GM18873 (cell line): ENCODE measurements around the gene ZAP70.
A peak's percentile ranks its signal among the peaks of the same experiment; 100 is the strongest.
"Not testable (repeated sequence)": the region's sequence is repeated elsewhere in the genome, so short reads cannot be mapped to it uniquely, and the experiment has no call there.

ENCODE experiments used
- ATAC-seq: cut with Tn5 transposase; IDR thresholded peaks from one replicate; pipeline ENCODE4 v1.9.1; 2021; ENCODE audit warnings: mild to moderate bottlenecking, moderate library complexity, moderate number of reproducible peaks; ENCODE audit not compliant: unreplicated experiment, low FRiP score

The ZAP70 gene

DNA sequence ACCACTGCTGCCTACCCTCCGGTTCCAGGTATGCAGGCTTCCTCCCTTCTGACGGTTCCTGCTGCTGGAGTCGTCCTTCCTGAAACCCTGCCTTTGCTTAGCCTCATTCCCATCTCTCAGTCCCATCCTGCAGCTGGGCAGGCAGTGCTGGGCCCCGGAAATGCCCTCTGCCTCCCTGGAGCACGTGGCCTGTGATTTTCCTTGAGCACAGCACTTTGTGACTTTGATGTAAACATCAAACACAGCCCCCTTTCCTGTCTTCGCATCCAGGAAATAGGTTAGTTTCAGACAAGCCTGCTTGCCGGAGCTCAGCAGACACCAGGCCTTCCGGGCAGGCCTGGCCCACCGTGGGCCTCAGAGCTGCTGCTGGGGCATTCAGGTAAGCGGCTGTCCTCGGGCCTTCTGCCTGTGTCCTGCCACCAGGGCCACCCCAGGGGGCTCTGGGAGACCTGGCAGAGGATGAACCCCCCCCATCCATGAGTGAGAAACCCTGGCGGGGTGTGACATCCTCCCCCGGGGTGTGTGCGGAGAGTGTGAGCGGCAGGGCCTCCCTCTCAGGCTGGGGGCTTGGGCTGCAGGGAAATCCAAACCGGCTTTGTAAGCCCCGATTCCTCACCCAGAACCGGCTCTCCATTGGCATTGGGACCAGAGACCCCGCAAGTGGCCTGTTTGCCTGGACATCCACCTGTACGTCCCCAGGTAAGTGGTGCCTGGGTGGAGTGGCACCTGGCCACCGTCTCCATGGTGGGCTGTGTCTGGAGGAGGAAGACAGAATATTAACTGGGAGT lies at the start of gene ZAP70:
TSS of gene ZAP70 (plus strand) at position 281 of the 788 bp plus-strand sequence. CDS start 10,461 bp downstream, outside the sequence.
- ATAC-seq, result no peak

DNA sequence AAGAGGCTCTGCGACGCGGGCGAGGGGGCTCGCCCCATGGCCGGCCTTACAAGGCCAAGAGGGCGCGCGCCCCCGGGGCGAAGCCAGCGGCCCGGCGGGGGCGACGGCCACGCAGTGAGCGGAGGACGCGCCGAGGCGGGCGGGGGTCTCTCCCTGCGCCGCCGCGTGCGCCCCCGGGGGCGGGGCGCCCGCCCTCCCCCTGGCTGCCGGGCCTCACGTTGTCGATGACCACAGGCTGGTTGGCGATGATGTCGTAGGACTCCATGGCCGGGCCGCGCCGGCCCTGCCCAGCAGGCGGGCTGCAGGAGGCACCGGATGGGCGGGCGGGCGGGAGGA lies 49.8 kb upstream of the ZAP70 start:
- no peak for ATAC-seq

DNA sequence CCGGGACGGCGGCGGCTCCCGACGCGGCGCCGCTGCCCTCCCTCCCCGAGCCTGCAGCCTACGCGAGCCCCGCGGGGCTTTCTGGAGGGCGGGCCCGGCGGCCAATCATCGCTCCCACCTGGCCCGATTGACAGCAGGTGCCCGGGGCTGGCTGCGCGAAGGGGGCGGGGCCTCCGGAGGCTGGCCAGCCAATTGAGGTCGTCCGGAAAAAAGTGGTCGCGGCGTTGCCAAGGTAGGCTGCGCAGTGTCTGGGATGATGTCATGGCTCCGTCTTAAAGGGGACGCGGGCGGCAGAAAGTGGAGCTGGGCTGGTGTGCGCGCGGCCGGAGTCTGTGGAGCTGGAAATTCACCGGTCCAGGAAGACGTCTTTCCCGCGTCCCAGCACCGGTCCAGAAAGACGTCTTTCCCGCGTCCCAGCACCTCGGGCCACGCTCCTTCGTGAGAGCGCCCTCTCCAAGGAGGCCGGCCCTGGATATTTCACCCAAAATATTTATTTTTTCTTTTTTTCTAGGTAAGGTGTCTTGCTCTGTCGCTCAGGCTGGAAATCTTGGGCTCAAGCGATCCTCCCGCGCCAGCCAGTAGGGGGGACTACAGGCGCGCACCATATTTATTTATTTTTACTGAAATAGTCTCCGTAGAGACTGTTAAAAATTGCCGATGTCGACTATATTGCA lies 49.3 kb upstream of the ZAP70 start, which contains the start of gene ACTR1B:
TSS of gene ACTR1B (minus strand) at position 83 of the 674 bp plus-strand sequence. CDS start 154 bp downstream, outside the sequence.
- peak; percentile 93 for ATAC-seq

DNA sequence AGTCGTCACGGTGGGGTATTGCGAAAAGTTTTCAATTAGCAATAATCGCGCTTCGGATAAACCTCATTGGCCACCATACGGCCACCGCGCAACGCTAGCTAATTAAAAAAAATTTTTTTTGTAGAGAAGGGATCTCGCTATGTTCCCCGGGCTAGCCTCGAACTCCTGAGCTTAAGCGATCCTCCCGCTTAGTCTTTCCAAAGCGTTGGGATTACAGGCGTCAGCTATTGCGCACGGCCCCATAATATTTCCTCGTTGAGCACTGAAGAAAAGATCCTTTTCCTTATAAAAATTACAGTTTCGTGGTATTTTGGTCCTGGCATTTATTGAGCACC lies 48.8 kb upstream of the ZAP70 start:
- no peak for ATAC-seq

DNA sequence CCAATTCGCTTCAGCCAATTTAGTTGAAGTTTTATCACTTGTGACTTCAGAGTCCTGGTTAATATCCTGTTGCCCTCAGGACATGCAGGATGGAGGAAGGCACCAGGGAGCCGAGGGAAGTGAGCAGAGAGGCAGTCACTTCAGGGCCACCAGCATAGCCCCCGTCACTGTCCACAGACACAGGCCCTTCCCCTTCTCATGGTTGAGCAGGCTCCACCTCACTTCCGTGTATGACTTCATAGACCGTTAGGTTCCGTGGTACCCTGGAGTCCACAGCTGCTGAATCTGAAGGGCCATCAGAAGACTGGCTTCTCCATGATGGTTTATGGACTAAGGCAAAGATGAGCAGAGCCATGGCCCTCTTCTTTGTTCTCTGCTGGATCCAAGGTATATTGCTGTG lies 43.9 kb upstream of the ZAP70 start, which contains the start of gene C2orf92:
TSS of gene C2orf92 (plus strand) at position 266 of the 400 bp plus-strand sequence. CDS start at position 342, 76 bp downstream.
- ATAC-seq, result no peak

DNA sequence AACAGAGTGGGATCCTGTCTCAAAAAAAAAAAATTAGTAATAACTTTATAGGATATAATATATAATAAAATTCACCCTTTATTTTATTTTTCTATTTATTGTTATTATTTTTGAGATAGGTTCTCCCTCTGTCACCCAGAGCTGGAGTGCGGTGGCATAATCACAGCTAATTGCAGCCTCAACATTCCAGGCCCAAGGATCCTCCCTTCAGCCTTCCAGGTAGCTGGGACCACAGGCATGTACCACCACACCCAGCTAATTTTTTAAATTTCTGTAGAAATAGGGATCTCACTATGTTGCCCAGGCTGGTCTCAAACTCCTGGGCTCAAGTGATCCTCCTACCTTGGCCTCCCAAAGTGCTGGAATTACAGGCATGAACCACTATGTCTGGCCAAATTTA lies 42.9 kb upstream of the ZAP70 start:
- ATAC-seq, result no peak

DNA sequence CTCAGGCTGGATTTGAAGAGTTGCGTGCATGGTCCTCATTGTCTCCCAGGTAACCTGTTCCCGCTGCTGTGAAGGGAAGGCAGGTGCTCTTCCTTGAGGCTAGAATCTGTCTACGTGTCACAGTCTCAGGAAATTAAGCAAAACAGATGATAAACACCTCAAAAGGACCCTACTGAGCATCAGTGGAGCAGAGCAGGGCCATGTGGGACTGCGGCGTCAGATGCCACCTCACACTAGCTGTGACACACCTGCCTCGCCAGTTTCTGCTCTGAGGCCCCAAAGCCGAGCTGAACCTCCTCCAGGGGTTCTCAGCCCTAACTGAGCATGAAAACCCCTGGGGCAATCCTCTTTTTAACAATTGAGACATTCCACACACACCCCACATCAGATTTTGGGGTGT lies 41.9 kb upstream of the ZAP70 start:
- ATAC-seq, result no peak

DNA sequence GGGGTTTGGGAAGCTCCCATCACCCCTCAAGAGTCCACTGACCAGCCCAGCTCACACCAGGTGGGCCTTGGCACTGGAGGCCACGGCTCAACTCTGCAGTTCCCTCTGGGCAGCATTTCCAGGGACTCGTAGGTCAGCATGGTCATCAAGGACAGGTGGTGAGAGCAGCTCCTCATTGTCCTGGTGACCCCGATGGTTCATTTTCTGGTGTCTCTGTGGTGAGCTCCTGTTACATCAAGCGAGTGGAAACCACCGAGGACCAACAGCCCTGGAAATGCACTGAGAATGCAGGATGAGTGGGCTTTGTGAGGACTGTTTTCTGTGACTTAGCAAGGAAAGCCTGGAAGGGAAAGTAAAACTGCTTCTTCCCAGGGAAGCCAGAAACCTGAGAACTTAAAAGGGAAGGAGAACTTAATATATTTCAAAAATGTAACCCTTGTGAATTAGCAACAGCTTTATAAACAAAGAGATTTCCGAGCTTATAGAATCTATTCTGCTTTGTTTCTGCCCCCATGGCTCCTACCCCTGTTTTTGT lies 40.7 kb upstream of the ZAP70 start:
- ATAC-seq, result not testable (repeated sequence)

DNA sequence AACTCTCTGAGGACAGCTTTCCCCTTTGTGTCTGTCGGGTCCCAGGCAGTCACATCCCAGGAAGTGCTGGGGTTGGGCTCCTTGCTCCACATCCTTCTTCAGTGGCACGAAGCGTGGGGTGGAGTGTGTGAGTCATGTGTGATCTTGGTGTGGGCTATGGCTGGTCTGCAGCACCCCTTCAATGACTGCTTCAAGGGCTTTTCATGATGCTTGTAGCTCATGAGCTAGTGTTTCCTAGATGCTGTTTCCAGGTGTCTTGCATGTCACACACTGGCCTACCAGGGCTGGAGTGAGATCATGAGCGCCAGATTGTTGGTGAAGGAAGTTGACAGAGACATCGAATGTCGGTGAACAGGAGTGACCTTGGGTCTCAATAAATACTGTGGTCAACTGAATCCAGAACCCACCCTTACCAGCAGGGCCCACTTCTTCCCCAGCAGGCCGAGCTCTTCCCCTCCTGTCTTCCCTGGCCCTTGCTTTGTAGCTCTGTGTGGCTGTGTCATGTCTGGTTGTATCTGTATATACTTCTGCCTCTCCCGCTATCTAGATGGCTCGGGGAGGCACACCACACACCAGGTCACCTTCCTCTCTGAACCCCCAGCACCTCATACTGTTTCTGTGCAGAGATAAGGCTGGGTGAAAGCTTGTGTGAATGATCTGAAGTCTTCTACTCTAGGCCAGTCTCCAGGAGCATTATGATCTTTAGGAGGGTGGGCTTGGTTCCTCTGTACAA lies 40.0 kb upstream of the ZAP70 start:
- ATAC-seq, result no peak

DNA sequence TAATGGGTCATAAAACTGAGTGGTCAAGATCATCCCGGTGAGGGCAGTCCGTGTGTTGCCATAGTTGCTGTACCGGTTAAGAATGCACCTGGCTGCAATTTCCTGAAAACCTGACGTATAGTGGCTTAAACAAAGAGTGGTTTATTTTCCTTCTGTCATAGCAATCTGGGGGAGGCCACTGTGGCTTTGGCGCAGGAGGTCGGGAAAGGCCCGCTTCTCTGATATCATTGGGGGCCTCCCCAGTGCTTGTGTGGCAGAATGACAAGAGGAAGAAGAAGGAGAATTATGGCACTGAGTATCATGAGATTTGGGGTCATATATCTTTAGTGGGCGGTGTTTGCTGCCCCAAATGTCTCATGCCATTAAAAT lies 39.5 kb upstream of the ZAP70 start:
- ATAC-seq, result no peak

DNA sequence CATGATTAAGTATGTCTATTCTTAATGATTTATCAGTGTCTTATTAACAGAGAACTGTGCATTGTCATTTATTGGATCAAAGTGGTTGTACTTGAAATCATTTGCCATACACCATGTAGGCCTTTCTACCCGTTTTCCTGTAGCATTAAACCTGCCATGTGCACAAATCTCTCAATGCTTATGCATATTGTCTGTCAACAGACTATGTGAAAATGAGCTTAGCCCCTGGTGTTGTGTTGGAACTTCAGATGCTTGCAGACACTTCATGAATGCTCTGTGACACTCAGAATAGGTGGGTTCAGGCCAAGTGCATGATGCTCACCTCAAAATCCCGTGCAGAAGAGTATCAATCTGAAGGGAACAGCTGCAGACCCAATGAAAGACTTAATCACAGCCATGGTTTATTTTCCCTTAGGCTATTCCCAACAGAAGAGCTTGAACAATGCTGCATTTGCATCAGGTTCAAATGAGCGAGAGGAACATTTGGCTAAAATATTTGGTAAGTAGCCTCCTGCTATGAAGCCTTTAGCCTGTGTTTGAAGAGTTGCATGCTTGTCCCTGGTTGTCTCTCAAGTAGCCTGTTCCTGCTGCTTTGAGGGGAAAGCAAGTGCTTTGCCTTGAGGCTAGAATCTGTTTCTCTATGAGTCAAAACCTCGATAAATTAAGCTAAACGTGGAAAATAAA lies 37.8 kb upstream of the ZAP70 start:
- ATAC-seq, result no peak

DNA sequence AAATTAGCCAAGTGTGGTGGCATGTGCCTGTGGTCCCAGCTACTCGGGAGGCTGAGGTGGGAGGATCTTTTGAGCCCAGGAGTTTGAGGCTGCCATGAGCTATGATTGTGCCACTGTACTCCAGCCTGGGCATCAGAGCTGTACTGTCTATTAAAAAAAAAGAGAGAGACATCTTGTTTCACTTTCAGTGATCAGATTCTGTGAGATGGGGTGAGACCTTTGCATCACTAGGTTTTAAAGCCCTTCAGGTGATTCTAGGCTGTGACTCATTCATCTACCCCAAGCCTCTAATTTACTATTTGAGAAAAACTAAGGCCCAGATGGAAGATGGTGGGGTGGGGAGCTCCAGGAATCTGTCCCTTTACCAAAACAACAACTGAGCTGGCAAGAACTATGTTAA lies 36.8 kb upstream of the ZAP70 start:
- ATAC-seq, result no peak

DNA sequence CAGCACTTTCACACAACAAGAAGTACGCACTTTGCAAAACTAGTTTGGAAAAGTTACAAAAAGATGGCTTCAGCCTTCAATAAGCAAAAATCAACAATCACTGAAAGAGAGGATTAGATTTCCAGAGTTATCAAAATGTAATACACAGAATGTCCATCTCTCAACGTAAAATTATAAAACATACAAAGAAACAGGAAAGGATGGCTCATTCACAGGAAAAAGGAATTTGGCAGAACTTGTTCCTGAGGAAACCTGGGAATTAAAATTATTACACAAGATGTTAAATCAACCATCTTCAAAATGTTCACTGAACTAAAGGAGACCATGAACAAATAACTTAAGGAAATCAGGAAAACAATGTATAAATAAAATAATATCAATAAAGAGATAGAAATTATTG lies 35.9 kb upstream of the ZAP70 start:
- no peak for ATAC-seq

DNA sequence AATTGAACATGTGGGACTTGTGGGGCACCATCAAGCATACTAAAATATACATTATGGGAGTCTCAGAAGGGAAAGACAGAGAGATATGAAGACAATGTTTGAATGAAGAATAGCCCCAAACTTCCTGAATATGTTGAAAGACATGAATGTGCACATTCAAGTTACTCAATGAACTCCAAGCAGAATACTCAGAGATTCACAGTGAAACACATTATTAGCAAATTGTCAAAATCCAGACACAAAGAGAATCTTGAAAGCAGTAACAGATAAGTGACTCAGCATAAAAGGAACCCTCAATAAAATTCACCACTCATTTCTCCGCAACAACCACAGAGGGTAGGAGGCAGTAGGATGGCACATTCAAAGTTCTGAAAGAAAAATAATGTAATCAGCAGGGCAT lies 35.1 kb upstream of the ZAP70 start:
- ATAC-seq, result no peak

DNA sequence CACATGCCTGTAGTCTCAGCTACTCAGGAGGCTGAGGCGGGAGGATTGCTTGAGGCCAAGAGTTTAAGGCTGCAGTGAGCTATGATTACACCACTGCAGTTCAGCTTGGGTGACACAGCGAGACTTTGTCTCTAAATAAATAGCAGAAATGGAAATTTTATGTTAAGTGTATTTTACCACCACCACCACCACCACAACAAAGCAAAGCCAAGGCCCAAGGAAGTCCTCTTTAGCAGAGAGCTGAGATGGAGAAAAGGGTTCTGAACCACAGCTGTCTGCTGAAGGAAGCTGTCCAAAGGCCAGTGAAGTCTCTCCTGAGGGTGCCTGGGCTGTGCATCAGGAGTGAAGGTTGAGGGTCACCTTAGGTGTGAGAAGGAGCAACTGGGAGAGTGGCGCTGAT lies 26.1 kb upstream of the ZAP70 start:
- not testable (repeated sequence) for ATAC-seq

DNA sequence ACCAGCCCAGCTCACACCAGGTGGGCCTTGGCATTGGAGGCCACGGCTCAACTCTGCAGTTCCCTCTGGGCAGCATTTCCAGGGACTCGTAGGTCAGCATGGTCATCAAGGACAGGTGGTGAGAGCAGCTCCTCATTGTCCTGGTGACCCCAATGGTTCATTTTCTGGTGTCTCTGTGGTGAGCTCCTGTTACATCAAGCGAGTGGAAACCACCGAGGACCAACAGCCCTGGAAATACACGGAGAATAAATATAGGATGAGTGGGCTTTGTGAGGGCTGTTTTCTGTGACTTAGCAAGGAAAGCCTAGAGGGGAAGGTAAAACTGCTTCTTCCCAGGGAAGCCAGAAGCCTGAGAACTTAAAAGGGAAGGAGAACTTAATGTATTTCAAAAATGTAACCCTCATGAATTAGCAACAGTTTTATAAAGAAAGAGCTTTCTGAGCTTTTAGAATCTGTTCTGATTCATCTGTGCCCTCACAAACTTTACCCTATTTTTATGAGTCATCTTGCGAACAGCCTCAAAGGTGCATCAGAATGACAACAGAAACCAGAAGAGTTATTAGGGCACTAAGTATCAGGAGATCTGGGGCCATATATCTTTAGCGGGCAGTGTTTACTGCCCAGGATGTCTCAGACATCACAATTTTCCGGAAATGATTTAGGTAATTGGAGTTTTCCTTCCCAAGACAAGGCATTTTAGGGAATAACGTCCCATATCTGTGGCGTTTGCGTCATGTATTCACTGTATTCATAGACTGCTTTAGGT lies 25.1 kb upstream of the ZAP70 start:
- ATAC-seq, result no peak

DNA sequence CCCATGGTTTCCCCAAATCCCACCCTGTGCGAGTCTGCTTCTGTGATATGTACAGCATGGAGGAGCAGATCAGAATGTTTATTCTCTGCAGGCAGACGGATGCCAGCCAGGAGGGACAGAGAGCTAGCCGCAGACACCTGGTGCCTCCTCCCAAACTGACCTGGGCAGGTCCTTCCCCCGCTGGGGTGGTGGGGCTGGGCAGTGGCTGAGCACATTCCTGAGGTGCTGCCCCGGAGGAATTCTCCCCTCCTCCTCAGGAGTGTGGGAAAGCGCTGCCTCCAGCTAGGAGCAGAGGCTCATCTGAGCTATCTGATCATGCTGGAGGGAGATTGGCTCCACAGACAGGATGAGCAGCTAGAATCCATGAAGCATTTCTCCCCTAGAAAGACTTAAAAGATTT lies 22.2 kb upstream of the ZAP70 start:
- no peak for ATAC-seq

DNA sequence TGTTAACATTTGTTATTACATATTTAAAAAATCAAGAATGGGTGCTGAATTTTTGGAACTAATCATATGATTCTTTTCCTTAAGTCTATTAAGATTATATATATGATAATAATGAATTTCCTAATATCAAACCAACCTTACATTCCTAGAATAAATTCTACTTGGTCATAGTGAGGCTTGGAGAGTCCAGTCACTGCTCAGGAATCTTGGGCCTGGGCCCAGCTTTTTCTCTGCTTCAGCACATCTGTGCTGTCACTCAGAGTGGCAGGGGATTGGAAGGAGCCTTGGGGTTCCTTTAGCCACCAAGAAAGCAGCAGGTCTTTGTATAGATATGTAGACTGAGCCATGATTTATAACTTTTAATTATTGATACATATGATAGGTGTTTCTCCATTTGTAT lies 19.9 kb upstream of the ZAP70 start:
- ATAC-seq, result no peak

DNA sequence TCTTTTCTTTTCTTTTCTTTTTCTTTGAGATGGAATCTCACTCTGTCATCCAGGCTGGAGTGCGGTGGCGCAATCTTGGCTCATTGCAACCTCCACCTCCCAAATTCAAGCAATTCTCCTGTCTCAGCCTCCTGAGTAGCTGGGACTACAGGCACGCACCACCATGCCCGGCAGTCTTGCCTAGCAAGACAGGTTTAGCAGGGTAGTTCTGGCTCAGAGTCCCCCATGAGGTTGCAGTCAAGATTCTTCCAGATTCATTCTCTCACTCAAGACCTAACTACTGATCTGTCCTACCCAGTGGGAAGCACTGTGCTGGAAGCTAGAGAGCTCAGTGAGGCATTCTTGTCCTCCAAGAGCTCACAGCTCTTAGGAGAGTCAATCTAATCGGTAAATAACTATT lies 17.6 kb upstream of the ZAP70 start:
- no peak for ATAC-seq
